Lower leg skin (tissue), 4 donors: ENCODE measurements around the gene DIP2B. TPM values are rescaled to one million over a fixed set of nuclear protein-coding genes. Genes with fewer than 3 reads are reported as not detected.

Experiments used
- DNase-seq, 2 donors: peaks; one replicate each; pipeline ENCODE4 v3.0.0-alpha.2; 2019; ENCODE audit warnings: low spot score in 2 of 2
- H3K4me3 ChIP-seq: fragments of 200-600 bp; sonication (generic); 2 replicates; pipeline ENCODE4 v1.5.1; 2017; ENCODE audit warnings: mild to moderate bottlenecking, low read depth; ENCODE audit not compliant: poor library complexity, severe bottlenecking
- CTCF ChIP-seq, 3 donors: fragments of 450-650 bp; IDR thresholded peaks; one replicate each; pipeline ENCODE4 v1.5.1; 2016; ENCODE audit warnings: antibody characterized with exemption in 3 of 3, mild to moderate bottlenecking in 3 of 3, moderate library complexity in 2 of 3
- POLR2A ChIP-seq, 2 donors: fragments of 450-650 bp; IDR thresholded peaks; one replicate each; pipeline ENCODE4 v1.6.1; 2016 to 2017; ENCODE audit warnings: antibody characterized with exemption in 2 of 2, mild to moderate bottlenecking in 1 of 2, moderate library complexity in 1 of 2
- WGBS, 2 donors: methylation state at CpG; one replicate each; pipeline ENCODE4 v1.1.5; 2018; 5-methylcytosine and 5-hydroxymethylcytosine counted together
- intact Hi-C: fragments of 100-400 bp; cut with DNase I; formaldehyde crosslinking; loops from one replicate; pipeline ENCODE4 v1.15.0; 2023; ENCODE audit warnings: low total_unique reads
- total RNA-seq, 4 donors: library from RNA; depleted of rRNA; stranded (reverse); fragments of >200 nt; gene quantifications; one replicate each; pipeline ENCODE4 v1.1.0, GENCODE V29; 2016

The DIP2B gene
- total RNA-seq, 4 donors from 2014 or later, result 56.9 to 104 (median 68.6) TPM

DNA sequence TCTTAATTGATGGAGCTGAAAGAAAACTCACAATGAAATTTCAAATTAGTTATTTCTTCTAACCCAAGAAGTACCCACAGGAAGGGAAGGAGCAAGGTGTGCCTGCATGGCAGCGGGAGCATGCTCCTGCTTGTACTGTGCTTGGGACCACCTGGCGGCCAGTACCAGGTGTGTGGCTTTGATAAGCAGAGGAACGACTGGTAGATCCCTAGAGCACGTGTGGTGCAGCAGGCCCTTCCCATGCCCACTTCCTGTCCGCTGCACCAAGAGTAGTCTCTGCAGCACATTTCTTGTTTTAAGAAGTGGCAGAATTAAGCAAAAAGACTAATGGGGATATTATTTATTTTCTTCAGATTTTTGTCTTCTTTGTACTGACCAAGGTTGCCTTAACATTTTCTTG, 136.8 kb downstream of the DIP2B start:
- H3K4me3 ChIP-seq, result no peak overlapping the region
- no peak for DNase-seq
- TF ChIP-seq POLR2A (IDR thresholded peaks at IDR 0.05) (no peak), CTCF (IDR thresholded peaks at IDR 0.05) (no peak)
- intact Hi-C loops, result no loop called here
- 80 to 82% methylated on average over 5 of the region's 5 CpGs for WGBS, 2 donors

GRCh38 chr12:50642035-50642451, 137.3 kb downstream of the DIP2B start:
- intact Hi-C loops, result no loop called here
- TF ChIP-seq POLR2A (IDR thresholded peaks at IDR 0.05) (no peak), CTCF (IDR thresholded peaks at IDR 0.05) (no peak)
- DNase-seq, result no peak
- 27 to 55% methylated on average over 1 of the region's 1 CpG for WGBS, 2 donors
- H3K4me3 ChIP-seq, result no peak overlapping the region

DNA sequence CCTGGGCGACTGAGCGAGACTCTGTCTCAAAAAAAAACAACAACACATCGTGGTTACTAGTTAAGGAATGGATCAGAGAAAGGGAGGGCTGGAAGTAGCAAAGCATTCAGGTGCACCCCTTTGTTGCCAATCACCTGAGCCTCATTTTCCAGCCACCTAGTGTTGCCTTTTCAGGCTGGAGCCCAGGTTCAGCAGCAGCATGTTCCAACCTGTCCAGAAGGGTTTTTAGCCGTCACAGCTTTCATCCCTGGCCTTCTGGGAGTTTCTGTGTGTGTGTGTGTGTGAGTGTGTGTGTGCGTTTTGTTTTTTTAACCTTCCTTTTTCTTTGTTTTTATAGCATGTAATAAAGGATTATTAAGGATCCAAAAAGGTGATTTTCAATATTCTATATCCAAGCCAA, 138.0 kb downstream of the DIP2B start:
- intact Hi-C loops, result no loop called here
- no peak overlapping the region for H3K4me3 ChIP-seq
- peak in 1 of 2 donors; percentile 56 for DNase-seq
- TF ChIP-seq CTCF (IDR thresholded peaks at IDR 0.05), result no peak
- no peak for TF ChIP-seq POLR2A (IDR thresholded peaks at IDR 0.05)
- 58 to 64% methylated on average over 5 of the region's 5 CpGs for WGBS, 2 donors

DNA sequence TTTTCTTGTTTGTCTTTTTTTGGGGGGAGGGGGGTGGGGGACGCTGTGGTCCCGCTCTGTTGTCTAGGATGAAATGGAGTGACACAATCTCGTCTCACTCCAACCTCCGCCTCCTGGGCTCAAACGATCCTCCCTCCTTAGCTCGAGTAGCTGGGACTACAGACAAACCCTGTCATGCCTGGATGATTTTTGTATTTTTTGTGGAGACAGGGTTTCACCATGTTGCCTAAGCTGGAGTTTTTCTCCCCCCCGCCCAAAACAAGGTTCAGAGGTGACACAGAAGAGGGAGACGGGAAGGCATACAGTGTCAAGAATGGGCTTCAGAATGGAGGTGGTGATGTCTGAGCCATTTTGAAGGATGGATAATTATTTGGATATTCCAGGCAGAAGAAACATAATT, 142.2 kb downstream of the DIP2B start:
- WGBS, 2 donors, result 87 to 89% methylated on average over 8 of the region's 8 CpGs
- H3K4me3 ChIP-seq, result no peak overlapping the region
- no peak for TF ChIP-seq POLR2A (IDR thresholded peaks at IDR 0.05)
- no peak for TF ChIP-seq CTCF (IDR thresholded peaks at IDR 0.05)
- no peak for DNase-seq
- intact Hi-C loops, result no loop called here

DNA sequence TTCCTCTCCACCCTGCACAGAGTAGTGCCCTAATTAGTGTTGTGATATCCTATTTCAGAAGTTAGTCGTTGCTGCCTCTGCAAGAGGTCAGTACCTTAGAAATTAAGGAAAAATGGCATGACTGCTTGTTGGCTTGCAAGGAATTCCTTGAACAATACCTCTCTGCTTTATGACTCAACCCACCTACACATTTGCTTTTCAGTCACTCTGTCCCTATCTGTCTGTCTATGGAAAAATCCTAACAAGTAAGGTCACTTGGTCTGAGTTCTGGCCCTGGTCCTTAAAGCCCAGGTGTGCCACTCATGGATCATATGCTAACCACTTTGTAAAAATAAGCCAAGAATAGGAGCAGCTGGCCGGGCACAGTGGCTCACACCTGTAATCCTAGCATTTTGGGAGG, 142.7 kb downstream of the DIP2B start:
- no peak for DNase-seq
- 80 to 84% methylated on average over 2 of the region's 2 CpGs for WGBS, 2 donors
- intact Hi-C loops, result no loop called here
- no peak for TF ChIP-seq CTCF (IDR thresholded peaks at IDR 0.05)
- no peak for TF ChIP-seq POLR2A (IDR thresholded peaks at IDR 0.05)
- H3K4me3 ChIP-seq, result no peak overlapping the region

GRCh38 chr12:50650285-50650684, 145.5 kb downstream of the DIP2B start:
- intact Hi-C loops, result no loop called here
- 79 to 91% methylated on average over 3 of the region's 3 CpGs for WGBS, 2 donors
- H3K4me3 ChIP-seq, result no peak overlapping the region
- TF ChIP-seq POLR2A (IDR thresholded peaks at IDR 0.05), result no peak
- no peak for TF ChIP-seq CTCF (IDR thresholded peaks at IDR 0.05)
- no peak for DNase-seq
